Astrocyte of the spinal cord (primary cell): ENCODE results near the gene CD109.

Source experiments
- DNase-seq: peaks from one replicate; pipeline ENCODE4 v3.0.0; 2011; ENCODE audit warnings: low read depth, low spot score
- H3K4me3 ChIP-seq: 2 replicates; pipeline ENCODE4 v1.5.1; 2011; ENCODE audit warnings: low read depth, mild to moderate bottlenecking, low read length, moderate library complexity
- in situ Hi-C: cut with HindIII; loops from 2 replicates; pipeline ENCODE4 v1.10.0; 2017; ENCODE audit warnings: low sequenced_read_pairs
- TF ChIP-seq, protein P1 (sequence below): IDR thresholded peaks from 2 replicates; pipeline ENCODE4 v1.5.1; 2012; ENCODE audit warnings: low read depth, mild to moderate bottlenecking, low read length, inconsistent platforms

Gene CD109

DNA sequence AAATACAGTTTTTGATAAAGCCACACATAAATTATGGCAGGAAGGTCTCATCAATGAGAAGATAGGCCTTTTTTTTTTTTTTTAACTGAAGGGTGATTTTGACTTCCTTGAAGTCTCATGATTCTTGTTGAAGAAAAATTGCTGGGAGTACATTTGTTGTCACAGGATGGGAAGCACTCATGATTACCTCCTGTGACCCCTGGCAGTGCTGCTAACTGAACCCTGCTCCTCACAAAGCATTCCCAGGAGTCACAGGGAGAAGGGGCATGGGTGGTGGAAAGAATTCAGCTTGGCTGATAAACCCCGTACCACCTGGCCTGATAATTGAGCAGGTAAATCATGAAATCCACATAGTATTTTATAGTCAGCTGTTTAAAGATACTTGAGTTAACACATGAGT lies 86.9 kb downstream of the CD109 start:
- DNase-seq, result no peak
- TF ChIP-seq, protein P1, sequence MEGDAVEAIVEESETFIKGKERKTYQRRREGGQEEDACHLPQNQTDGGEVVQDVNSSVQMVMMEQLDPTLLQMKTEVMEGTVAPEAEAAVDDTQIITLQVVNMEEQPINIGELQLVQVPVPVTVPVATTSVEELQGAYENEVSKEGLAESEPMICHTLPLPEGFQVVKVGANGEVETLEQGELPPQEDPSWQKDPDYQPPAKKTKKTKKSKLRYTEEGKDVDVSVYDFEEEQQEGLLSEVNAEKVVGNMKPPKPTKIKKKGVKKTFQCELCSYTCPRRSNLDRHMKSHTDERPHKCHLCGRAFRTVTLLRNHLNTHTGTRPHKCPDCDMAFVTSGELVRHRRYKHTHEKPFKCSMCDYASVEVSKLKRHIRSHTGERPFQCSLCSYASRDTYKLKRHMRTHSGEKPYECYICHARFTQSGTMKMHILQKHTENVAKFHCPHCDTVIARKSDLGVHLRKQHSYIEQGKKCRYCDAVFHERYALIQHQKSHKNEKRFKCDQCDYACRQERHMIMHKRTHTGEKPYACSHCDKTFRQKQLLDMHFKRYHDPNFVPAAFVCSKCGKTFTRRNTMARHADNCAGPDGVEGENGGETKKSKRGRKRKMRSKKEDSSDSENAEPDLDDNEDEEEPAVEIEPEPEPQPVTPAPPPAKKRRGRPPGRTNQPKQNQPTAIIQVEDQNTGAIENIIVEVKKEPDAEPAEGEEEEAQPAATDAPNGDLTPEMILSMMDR, result no peak
- no peak overlapping the region for H3K4me3 ChIP-seq
- in situ Hi-C loops, result no loop called here

DNA sequence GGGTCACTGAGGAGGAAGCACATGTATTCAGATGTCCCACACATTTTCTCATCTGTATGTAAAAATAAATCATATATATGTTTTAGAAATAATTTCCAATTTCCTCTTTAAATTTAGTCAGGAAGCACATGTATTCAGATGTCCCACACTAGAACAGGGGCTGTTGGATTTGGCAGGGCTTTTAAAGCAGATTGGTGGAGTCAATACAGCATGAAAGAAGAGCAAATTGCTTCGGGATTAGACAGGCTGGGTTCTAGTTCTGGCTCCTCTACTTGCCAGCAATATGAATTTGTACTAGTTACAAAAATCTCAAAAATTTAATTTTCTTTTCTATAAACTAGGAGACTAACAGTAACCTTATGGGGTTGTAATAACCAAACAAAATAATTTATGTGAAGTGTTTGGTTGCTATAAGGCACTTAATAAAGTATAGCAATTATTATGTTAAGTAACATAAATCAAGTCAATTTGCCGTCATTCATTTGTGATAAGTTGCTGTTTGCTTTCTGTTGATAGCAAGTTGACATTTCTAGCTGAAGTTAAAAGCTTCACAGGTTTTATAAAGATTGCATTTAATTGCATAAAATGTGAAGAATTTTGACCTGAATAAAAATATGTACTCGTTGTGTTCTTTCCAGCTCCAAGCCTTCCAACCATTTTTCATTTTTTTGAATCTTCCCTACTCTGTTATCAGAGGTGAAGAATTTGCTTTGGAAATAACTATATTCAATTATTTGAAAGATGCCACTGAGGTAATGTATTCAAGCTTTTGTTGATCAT lies 88.9 kb downstream of the CD109 start:
- in situ Hi-C loops, result no loop called here
- TF ChIP-seq, protein P1, result no peak
- H3K4me3 ChIP-seq, result no peak overlapping the region
- DNase-seq, result no peak

- DNase-seq, result no peak
- in situ Hi-C loops, result no loop called here
- TF ChIP-seq, protein P1, result no peak
- H3K4me3 ChIP-seq, result no peak overlapping the region
These were observed 94.6 kb downstream of the CD109 start for GRCh38 chr6:73790574-73790973.

- in situ Hi-C loops, result no loop called here
- no peak overlapping the region for H3K4me3 ChIP-seq
- TF ChIP-seq, protein P1, result no peak
- no peak for DNase-seq
These were observed 95.3 kb downstream of the CD109 start for GRCh38 chr6:73791336-73791735.

DNA sequence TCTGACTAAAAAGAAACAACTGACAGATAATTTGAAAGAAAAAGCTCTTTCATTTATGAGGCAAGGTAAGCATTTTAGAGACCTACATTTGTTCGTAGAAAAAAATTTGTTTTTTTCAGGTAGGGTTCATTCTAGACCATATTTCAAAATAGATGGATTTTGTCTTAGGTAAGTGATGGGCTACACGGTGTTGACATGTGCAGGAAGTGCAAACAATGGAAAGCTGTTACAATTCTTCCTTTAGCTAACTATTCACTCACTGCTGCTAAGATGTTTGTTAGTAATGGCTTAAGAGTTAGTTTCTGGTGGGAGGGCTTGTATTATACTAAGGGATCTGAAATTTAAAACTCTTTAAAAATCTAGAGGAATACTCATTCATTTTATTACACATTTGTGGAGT lies 96.7 kb downstream of the CD109 start:
- in situ Hi-C loops, result no loop called here
- H3K4me3 ChIP-seq, result no peak overlapping the region
- DNase-seq, result no peak
- TF ChIP-seq, protein P1, result no peak

- DNase-seq, result no peak
- no peak overlapping the region for H3K4me3 ChIP-seq
- TF ChIP-seq, protein P1, result no peak
- in situ Hi-C loops, result no loop called here
These were observed 100.9 kb downstream of the CD109 start for GRCh38 chr6:73796881-73797280.

- in situ Hi-C loops, result no loop called here
- TF ChIP-seq, protein P1, result no peak
- no peak overlapping the region for H3K4me3 ChIP-seq
- DNase-seq, result no peak
These were observed 101.9 kb downstream of the CD109 start for GRCh38 chr6:73797861-73798260.
